ENCODE measurements around the gene PLCE1.

The PLCE1 gene

GRCh38 chr10:93994438-93994801 is 689 bp downstream of the PLCE1 start:
- no peak for DNase-seq (ENCODE audit: low read depth)

GRCh38 chr10:93995182-93995581 is 1.5 kb downstream of the PLCE1 start:
- no peak for DNase-seq (ENCODE audit: low read depth)

- no peak for DNase-seq (ENCODE audit: low read depth)
Observed at GRCh38 chr10:93995598-93996271, 2.0 kb downstream of the PLCE1 start.

- no peak for DNase-seq (ENCODE audit: low read depth)
Observed at GRCh38 chr10:93996551-93996950, 2.8 kb downstream of the PLCE1 start.

GRCh38 chr10:93997546-93997945 is 3.8 kb downstream of the PLCE1 start:
- no peak for DNase-seq (ENCODE audit: low read depth)

GRCh38 chr10:93999401-93999851 is 5.7 kb downstream of the PLCE1 start:
- DNase-seq (ENCODE audit: low read depth): no peak

- no peak for DNase-seq (ENCODE audit: low read depth)
Observed at GRCh38 chr10:94000638-94001415, 7.1 kb downstream of the PLCE1 start.

- no peak for DNase-seq (ENCODE audit: low read depth)
Observed at GRCh38 chr10:94001416-94001810, 7.7 kb downstream of the PLCE1 start.

- DNase-seq (ENCODE audit: low read depth): no peak
Observed at GRCh38 chr10:94002156-94002555, 8.4 kb downstream of the PLCE1 start.

- no peak for DNase-seq (ENCODE audit: low read depth)
Observed at GRCh38 chr10:94003488-94003887, 9.8 kb downstream of the PLCE1 start.

- DNase-seq (ENCODE audit: low read depth): no peak
Observed at GRCh38 chr10:94005050-94005449, 11.3 kb downstream of the PLCE1 start.

- DNase-seq (ENCODE audit: low read depth): no peak
Observed at GRCh38 chr10:94006591-94007550, 13.1 kb downstream of the PLCE1 start.

GRCh38 chr10:94008526-94008925 is 14.8 kb downstream of the PLCE1 start:
- DNase-seq (ENCODE audit: low read depth): no peak

- DNase-seq (ENCODE audit: low read depth): no peak
Observed at GRCh38 chr10:94010116-94010515, 16.4 kb downstream of the PLCE1 start.

- no peak for DNase-seq (ENCODE audit: low read depth)
Observed at GRCh38 chr10:94010886-94011285, 17.2 kb downstream of the PLCE1 start.

GRCh38 chr10:94011296-94011695 is 17.6 kb downstream of the PLCE1 start:
- no peak for DNase-seq (ENCODE audit: low read depth)

GRCh38 chr10:94012834-94013233 is 19.1 kb downstream of the PLCE1 start:
- DNase-seq (ENCODE audit: low read depth): no peak

GRCh38 chr10:94013331-94013760 is 19.6 kb downstream of the PLCE1 start:
- DNase-seq (ENCODE audit: low read depth): no peak

GRCh38 chr10:94014304-94014703 is 20.6 kb downstream of the PLCE1 start:
- DNase-seq (ENCODE audit: low read depth): no peak

- no peak for DNase-seq (ENCODE audit: low read depth)
Observed at GRCh38 chr10:94016727-94017714, 23.3 kb downstream of the PLCE1 start.

GRCh38 chr10:94018107-94018506 is 24.4 kb downstream of the PLCE1 start:
- DNase-seq (ENCODE audit: low read depth): no peak

Data from activated T-helper 9 cell treated with anti-CD3 and anti-CD28 coated beads, Interleukin-2, amount 50 U/mL, for 16 hours (primary cell).